Esophagus (tissue), 2 donors: Measurements from ENCODE around the gene HMGCS2. TPM values are rescaled to one million over a fixed set of nuclear protein-coding genes. Genes with fewer than 3 reads are reported as not detected.

Experiments
- H3K27ac ChIP-seq, 2 donors: one replicate each; pipeline ENCODE4 v1.5.1; 2013; ENCODE audit warnings: low read depth in 2 of 2, mild to moderate bottlenecking in 2 of 2, inconsistent platforms in 1 of 2, low read length in 1 of 2, moderate library complexity in 1 of 2
- H3K27me3 ChIP-seq, 2 donors: one replicate each; pipeline ENCODE4 v1.6.1; 2013; ENCODE audit warnings: low read length in 2 of 2, control low read depth in 1 of 2, mild to moderate bottlenecking in 1 of 2; ENCODE audit not compliant: insufficient read depth in 2 of 2, control insufficient read depth in 1 of 2
- H3K36me3 ChIP-seq, 2 donors: one replicate each; pipeline ENCODE4 v1.6.1; 2013; ENCODE audit warnings: low read length in 1 of 2; ENCODE audit not compliant: control insufficient read depth in 2 of 2, insufficient read depth in 2 of 2
- H3K4me1 ChIP-seq, 2 donors: one replicate each; pipeline ENCODE4 v1.6.1; 2013; ENCODE audit warnings: low read length in 1 of 2; ENCODE audit not compliant: control insufficient read depth in 2 of 2, insufficient read depth in 2 of 2
- H3K4me3 ChIP-seq, 2 donors: one replicate each; pipeline ENCODE4 v1.5.1; 2013; ENCODE audit warnings: low read length in 2 of 2, mild to moderate bottlenecking in 2 of 2, low read depth in 1 of 2, moderate library complexity in 1 of 2
- H3K9me3 ChIP-seq, 2 donors: one replicate each; pipeline ENCODE4 v1.6.1; 2013; ENCODE audit warnings: mild to moderate bottlenecking in 2 of 2, low read depth in 1 of 2, low read length in 1 of 2, moderate library complexity in 1 of 2; ENCODE audit not compliant: control insufficient read depth in 2 of 2, insufficient read depth in 1 of 2
- WGBS, 2 donors: extraction: QIAGEN DNeasy Blood & Tissue Kit; methylation state at CpG; one replicate each; pipeline ENCODE4 v1.1.7; 2013; 5-methylcytosine and 5-hydroxymethylcytosine counted together
- polyA plus RNA-seq, 2 donors: library from polyadenylated mRNA; stranded (reverse); fragments of 200-250 nt; gene quantifications; one replicate each; pipeline ENCODE4 v1.2.3, GENCODE V29; 2013
- donor health status: healthy with polysubstance abuse.
- donor health status: Bipolar disorder and iron deficiency.

The HMGCS2 gene
- polyA plus RNA-seq, 2 donors: 1.3 to 5.8 TPM

DNA sequence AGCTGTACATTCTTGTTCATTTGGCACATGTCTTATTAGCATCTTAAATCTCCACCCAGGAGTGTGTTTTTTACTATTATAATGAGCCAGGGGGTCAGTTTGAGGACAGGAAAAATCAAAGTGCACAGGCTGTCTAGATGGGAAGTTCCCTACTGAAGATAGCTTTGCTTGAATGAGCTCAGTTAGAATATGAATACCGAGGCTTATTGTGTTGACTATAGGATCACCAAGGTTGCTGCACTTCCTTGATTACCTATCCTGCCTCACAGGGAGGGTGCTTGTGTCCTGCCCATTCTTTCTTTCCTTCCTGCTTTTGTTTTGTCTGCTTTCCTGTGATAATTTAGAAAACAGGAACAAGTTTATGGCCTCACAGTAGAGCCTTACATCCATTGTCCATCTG is 40.7 kb downstream of the HMGCS2 start:
- Histone ChIP-seq H3K4me3 (no peak overlapping the region), H3K36me3 (peaks cover 10 to 17% of the 10 kb centered on the region in 2 donors), H3K4me1 (no peaks in the 10 kb centered on the region), H3K27ac (no peak overlapping the region), H3K9me3 (no peaks in the 10 kb centered on the region), H3K27me3 (no peaks in the 10 kb centered on the region)
- 29 to 40% methylated on average over 1 of the region's 1 CpG for WGBS, 2 donors

DNA sequence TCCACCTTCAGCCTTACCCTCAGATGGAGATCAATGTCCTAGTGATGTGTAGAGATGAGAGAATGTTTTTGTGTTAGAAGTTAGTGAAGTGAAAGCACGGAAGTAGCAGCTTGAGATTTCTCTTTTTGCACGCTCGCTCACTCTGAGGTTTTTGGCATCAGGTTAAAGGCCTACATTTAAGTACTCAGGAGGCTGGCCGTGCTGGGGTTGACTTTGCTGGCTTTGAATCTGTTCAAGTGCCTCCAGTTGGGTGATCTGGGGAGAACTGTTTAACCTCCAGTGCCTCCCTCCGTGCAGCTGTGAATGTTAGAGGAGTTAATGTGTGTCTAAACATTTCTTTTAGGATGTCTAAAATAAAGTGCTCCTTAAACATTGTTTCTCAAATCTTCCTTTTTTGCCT is 43.1 kb downstream of the HMGCS2 start:
- WGBS, 2 donors: 90 to 92% methylated on average over 5 of the region's 5 CpGs
- no peaks in the 10 kb centered on the region for H3K9me3 ChIP-seq
- no peaks in the 10 kb centered on the region for H3K27me3 ChIP-seq
- H3K4me3 ChIP-seq: no peak overlapping the region
- H3K27ac ChIP-seq: no peak overlapping the region
- no peaks in the 10 kb centered on the region for H3K4me1 ChIP-seq
- H3K36me3 ChIP-seq: peaks cover 14% of the 10 kb centered on the region in 2 donors

DNA sequence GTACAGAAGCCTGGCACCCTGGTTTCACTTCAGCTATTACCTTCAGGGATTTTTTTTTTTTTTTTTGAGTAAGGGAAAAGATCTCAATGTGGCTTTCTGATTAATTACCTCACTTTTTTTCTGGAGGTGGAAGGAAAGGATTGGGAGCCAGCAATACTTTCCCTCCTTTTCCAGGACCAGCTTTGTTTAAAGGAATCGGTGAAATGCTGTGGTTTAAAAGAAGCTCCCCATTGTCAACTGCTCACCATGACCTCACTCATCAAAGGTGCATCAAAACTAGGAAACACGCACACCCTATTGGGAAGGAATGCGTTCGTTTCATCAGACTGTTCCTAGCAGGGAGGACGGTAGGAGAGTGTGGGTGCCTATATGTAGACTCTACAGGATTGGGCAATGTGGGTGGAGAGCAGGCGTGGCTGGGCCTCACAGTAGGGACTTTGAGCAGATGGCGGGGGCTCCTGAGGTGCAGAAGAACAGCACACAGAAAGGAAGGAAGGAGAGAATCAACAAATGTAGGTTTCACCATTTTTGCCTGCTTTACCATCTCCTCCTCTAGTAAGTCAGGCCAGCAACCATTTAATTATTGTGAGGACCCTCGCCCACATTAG is 44.0 kb downstream of the HMGCS2 start:
- no peaks in the 10 kb centered on the region for H3K27me3 ChIP-seq
- H3K27ac ChIP-seq: no peak overlapping the region
- peaks cover 14% of the 10 kb centered on the region in 2 donors for H3K36me3 ChIP-seq
- H3K4me1 ChIP-seq: no peaks in the 10 kb centered on the region
- H3K9me3 ChIP-seq: no peaks in the 10 kb centered on the region
- WGBS, 2 donors: 86 to 90% methylated on average over 8 of the region's 8 CpGs
- no peak overlapping the region for H3K4me3 ChIP-seq

DNA sequence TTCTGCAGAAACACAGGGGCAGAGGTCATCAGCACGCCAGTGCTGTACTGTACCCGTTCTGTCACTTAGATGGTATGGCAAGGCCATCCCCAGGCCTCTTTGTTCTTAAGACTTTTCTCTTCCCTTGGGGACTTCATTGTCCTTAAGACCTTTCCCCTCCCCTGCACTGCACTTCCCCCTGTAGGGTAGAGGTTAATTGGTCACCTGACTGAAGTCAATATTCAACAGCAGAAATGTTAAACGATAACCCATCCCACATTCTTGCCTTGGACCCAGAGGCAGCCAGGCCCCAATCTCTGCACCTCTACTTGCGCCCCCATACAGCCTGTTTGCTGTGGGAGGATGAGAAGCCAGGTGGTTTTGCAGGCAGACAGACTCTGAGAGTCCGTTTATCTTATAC is 46.8 kb downstream of the HMGCS2 start:
- Histone ChIP-seq H3K4me1 (no peaks in the 10 kb centered on the region), H3K9me3 (no peaks in the 10 kb centered on the region), H3K36me3 (peaks cover 9 to 14% of the 10 kb centered on the region in 2 donors), H3K27ac (no peak overlapping the region), H3K27me3 (no peaks in the 10 kb centered on the region), H3K4me3 (no peak overlapping the region)
- 67 to 82% methylated on average over 5 of the region's 5 CpGs for WGBS, 2 donors

DNA sequence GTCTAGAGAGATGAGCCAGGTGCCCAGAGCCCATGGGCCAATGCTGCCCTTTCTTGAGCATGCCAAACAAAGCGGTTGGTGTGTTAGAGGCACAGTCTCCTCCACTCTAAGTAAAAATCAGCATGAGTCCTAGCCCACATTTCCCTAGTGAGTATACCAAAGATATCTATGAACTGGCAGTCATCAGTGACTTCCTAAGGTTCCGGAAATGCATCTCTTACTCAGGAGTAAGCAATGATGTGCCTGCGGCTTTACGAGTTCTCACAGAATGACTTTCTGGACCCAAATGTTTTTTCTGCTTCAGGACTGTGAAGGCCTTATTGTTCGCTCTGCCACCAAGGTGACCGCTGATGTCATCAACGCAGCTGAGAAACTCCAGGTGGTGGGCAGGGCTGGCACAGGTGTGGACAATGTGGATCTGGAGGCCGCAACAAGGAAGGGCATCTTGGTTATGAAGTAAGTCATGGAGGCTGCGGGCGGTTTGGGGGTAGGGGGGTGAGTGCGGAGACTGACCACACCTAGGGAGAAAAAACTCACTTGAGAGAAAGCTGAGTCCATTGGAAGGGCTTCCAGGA is 47.8 kb downstream of the HMGCS2 start:
- no peak overlapping the region for H3K27ac ChIP-seq
- peaks cover 6 to 10% of the 10 kb centered on the region in 2 donors for H3K36me3 ChIP-seq
- H3K27me3 ChIP-seq: no peaks in the 10 kb centered on the region
- WGBS, 2 donors: 94 to 98% methylated on average over 11 of the region's 11 CpGs
- peaks cover 0 to under 1% of the 10 kb centered on the region in 2 donors for H3K4me1 ChIP-seq
- no peak overlapping the region for H3K4me3 ChIP-seq
- H3K9me3 ChIP-seq: no peaks in the 10 kb centered on the region

DNA sequence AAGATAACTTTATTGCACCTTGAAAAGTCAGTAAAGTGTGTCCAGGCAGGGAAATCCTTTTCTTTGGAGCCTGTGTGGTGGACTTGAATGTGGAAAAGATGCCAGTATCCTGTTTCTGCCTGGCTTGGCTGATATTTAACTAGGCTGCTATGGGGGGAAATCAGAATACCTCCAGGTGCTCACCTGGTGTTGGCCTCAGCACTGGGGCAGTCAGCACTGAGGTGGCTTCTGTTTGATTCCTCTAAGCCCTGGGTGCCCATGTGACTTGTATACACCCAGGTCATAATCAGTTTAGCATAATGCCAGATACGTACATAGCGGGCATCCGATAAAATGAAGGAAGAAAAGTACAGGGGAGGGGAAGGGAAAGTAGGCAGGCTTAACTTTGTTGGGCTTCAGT is 49.7 kb downstream of the HMGCS2 start:
- H3K27ac ChIP-seq: no peak overlapping the region
- WGBS, 2 donors: 62 to 96% methylated on average over 3 of the region's 3 CpGs
- H3K9me3 ChIP-seq: no peaks in the 10 kb centered on the region
- H3K4me1 ChIP-seq: peaks cover 0 to 7% of the 10 kb centered on the region in 2 donors
- H3K27me3 ChIP-seq: no peaks in the 10 kb centered on the region
- peaks cover 3 to 4% of the 10 kb centered on the region in 2 donors for H3K36me3 ChIP-seq
- no peak overlapping the region for H3K4me3 ChIP-seq

DNA sequence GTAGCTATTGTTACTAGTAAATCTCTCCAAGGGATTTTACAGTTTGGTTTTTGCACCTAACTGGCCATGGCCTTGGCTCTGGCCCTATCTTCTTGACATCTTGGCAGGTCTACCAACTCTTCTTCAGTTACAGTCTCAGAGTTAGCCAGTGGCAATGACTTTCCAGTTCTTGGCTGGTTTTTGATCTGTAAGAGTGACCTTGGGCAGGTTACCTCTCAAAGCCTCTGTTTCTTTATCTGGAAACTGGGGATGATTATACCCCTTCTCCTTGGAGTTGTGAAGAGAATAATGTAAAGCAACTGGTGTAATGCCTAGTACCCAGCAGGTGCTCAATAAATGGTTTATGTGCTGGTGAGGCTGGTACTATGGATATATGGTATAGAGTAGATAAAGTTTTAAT is 50.3 kb downstream of the HMGCS2 start:
- H3K36me3 ChIP-seq: peaks cover 3 to 4% of the 10 kb centered on the region in 2 donors
- H3K4me1 ChIP-seq: peaks cover 1 to 8% of the 10 kb centered on the region in 2 donors
- H3K27ac ChIP-seq: no peak overlapping the region

DNA sequence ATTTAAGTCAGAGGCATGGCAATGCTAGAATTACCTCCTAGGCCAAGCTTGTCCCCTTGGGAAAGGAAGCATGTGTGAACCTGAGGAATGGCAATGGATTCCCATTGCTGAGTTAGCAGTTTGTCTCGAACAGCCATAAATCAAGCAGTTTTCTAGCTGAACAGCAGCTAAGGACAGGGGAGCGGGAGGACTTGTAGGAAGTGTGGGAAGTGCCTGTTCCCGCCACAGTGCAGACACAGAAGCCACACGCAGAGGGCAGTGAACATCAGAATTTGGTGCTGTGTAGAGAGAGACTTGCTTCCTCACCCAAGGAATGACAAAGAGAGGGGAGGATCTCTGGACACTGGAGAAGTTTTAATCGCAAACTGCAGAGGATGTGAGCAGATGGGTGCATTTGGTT is 53.2 kb downstream of the HMGCS2 start:
- H3K4me1 ChIP-seq: peaks cover 5 to 13% of the 10 kb centered on the region in 2 donors
- 49 to 51% methylated on average over 5 of the region's 5 CpGs for WGBS, 2 donors
- no peaks in the 10 kb centered on the region for H3K36me3 ChIP-seq
- no peaks in the 10 kb centered on the region for H3K27me3 ChIP-seq
- no peaks in the 10 kb centered on the region for H3K9me3 ChIP-seq
- H3K4me3 ChIP-seq: no peak overlapping the region
- no peak overlapping the region for H3K27ac ChIP-seq

More for the DNA sequence above, 50.3 kb downstream of the HMGCS2 start:
- H3K9me3 ChIP-seq: no peaks in the 10 kb centered on the region
- H3K4me3 ChIP-seq: no peak overlapping the region
- H3K27me3 ChIP-seq: no peaks in the 10 kb centered on the region

DNA sequence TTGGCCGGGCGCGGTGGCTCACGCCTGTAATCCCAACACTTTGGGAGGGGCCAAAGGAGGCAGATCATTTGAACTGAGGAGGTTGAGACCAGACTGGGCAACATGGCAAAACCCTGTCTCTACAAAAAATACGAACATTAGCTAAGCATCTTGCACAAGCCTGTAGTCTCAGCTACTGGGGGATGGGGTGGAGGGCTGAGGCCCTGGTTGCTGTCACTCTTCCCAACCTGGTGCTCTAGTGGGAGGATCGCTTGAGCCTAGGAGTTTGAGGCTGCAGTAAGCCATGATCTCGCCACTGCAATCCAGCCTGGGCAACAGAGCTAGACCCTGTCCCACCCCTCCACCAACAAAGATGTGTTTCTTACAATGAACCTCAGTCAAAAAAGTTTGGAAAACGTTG is 54.1 kb downstream of the HMGCS2 start:
- H3K27me3 ChIP-seq: no peaks in the 10 kb centered on the region
- H3K36me3 ChIP-seq: no peaks in the 10 kb centered on the region
- H3K4me3 ChIP-seq: no peak overlapping the region
- no peak overlapping the region for H3K27ac ChIP-seq
- WGBS, 2 donors: 68 to 74% methylated on average over 8 of the region's 8 CpGs
- H3K9me3 ChIP-seq: no peaks in the 10 kb centered on the region
- peaks cover 5 to 13% of the 10 kb centered on the region in 2 donors for H3K4me1 ChIP-seq
